K562 (cell line): ENCODE measurements around the gene CRADD. TPM values are rescaled to one million over a fixed set of nuclear protein-coding genes. Genes with fewer than 3 reads are reported as not detected.
A peak's percentile ranks its signal among the peaks of the same experiment; 100 is the strongest.

Experiments
- ARID3B ChIP-seq: fragments of 250-450 bp; sonication (Bioruptor Pico); IDR thresholded peaks from 2 replicates; pipeline ENCODE4 v1.4.0; 2020; ENCODE audit warnings: borderline replicate concordance
- CAMTA2 ChIP-seq: fragments of 250-450 bp; sonication (Bioruptor Pico); conservative IDR thresholded peaks from 2 replicates; pipeline ENCODE4 v1.5.1; 2022
- ELF2 ChIP-seq: fragments of 250-450 bp; sonication (Bioruptor Pico); IDR thresholded peaks from 2 replicates; pipeline ENCODE4 v1.5.0; 2021; ENCODE audit warnings: mild to moderate bottlenecking
- ETS2 ChIP-seq: IDR thresholded peaks from 2 replicates; pipeline ENCODE4 v1.6.1; 2016; ENCODE audit warnings: borderline replicate concordance, missing genetic modification characterization, mild to moderate bottlenecking, moderate library complexity, missing compliant biosample characterization; ENCODE audit not compliant: poor library complexity, severe bottlenecking
- FOSL1 ChIP-seq: fragments of 200-800 bp; sonication (Bioruptor generic); conservative IDR thresholded peaks from 2 replicates; pipeline ENCODE4 v1.6.1; 2016; ENCODE audit warnings: missing genetic modification characterization, missing compliant biosample characterization
- HDAC8 ChIP-seq: fragments of 450-650 bp; IDR thresholded peaks from 2 replicates; pipeline ENCODE4 v1.6.1; 2016; ENCODE audit warnings: mild to moderate bottlenecking, missing genetic modification characterization, moderate library complexity, missing compliant biosample characterization
- ID3 ChIP-seq, 2 experiments: fragments of 250-450 bp in 1 of 2; fragments of 450-650 bp in 1 of 2; sonication (Bioruptor Pico) in 1 of 2; IDR thresholded peaks; 2 replicates each; pipeline versions ENCODE4 v1.6.1 to v1.8.0; 2016 to 2021; ENCODE audit warnings: mild to moderate bottlenecking in 2 of 2, moderate library complexity in 2 of 2, missing compliant biosample characterization in 1 of 2, missing genetic modification characterization in 1 of 2
- KLF1 ChIP-seq: fragments of 450-650 bp; IDR thresholded peaks from 2 replicates; pipeline ENCODE4 v1.6.1; 2016; ENCODE audit warnings: missing genetic modification characterization, missing compliant biosample characterization
- MTA2 ChIP-seq: fragments of 450-650 bp; IDR thresholded peaks from 2 replicates; pipeline ENCODE4 v1.6.1; 2016; ENCODE audit warnings: low read depth
- PHF8 ChIP-seq: fragments of 200-600 bp; sonication (generic); IDR thresholded peaks from 2 replicates; pipeline ENCODE4 v1.6.1; 2012; ENCODE audit warnings: mixed run types, mild to moderate bottlenecking, inconsistent platforms, low read length, moderate library complexity, borderline replicate concordance
- PTBP1 ChIP-seq: fragments of 200-400 bp; formaldehyde crosslinking; IDR thresholded peaks from 2 replicates; pipeline ENCODE4 v1.6.1; 2017; ENCODE audit warnings: low read depth, low read length
- RFX1 ChIP-seq: fragments of 450-650 bp; IDR thresholded peaks from 2 replicates; pipeline ENCODE4 v1.6.1; 2016; ENCODE audit warnings: mild to moderate bottlenecking, moderate library complexity
- SAP30 ChIP-seq: fragments of 200-600 bp; sonication (generic); IDR thresholded peaks from 2 replicates; pipeline ENCODE4 v1.6.1; 2012; ENCODE audit warnings: borderline replicate concordance, low read depth, mild to moderate bottlenecking, moderate library complexity, low read length, control low read depth, inconsistent platforms; ENCODE audit not compliant: insufficient read depth, poor library complexity, severe bottlenecking
- SUPT5H ChIP-seq: fragments of 450-650 bp; IDR thresholded peaks from 2 replicates; pipeline ENCODE4 v1.6.1; 2016
- TCF15 ChIP-seq: fragments of 250-450 bp; sonication (Bioruptor Pico); IDR thresholded peaks from 2 replicates; pipeline ENCODE4 v1.8.0; 2022; ENCODE audit warnings: moderate library complexity, mild to moderate bottlenecking, inconsistent platforms
- THRAP3 ChIP-seq: fragments of 450-650 bp; IDR thresholded peaks from 2 replicates; pipeline ENCODE4 v1.6.1; 2016; ENCODE audit warnings: mild to moderate bottlenecking, inconsistent platforms, borderline replicate concordance
- ZBTB1 ChIP-seq: sonication (generic); formaldehyde crosslinking; IDR thresholded peaks from 2 replicates; pipeline ENCODE4 v1.8.1; 2023; ENCODE audit warnings: missing genetic modification reagents, low read depth, mild to moderate bottlenecking, borderline replicate concordance
- ZBTB49 ChIP-seq: sonication (generic); formaldehyde crosslinking; IDR thresholded peaks from 2 replicates; pipeline ENCODE4 v1.8.0; 2022; ENCODE audit warnings: missing genetic modification reagents, mild to moderate bottlenecking, borderline replicate concordance
- ZNF274 ChIP-seq: IDR thresholded peaks from 2 replicates; pipeline ENCODE4 v1.6.1; 2011; ENCODE audit warnings: low read depth, mild to moderate bottlenecking, low read length, moderate library complexity, borderline replicate concordance
- ZNF41 ChIP-seq: fragments of 250-450 bp; sonication (Bioruptor Pico); conservative IDR thresholded peaks from 2 replicates; pipeline ENCODE4 v1.4.0; 2020; ENCODE audit warnings: mild to moderate bottlenecking
- polyA plus RNA-seq, 8 experiments: library from polyadenylated mRNA; depleted of rRNA in 4 of 8; stranded (reverse) in 5 of 8; unstranded in 3 of 8; fragments of >200 nt; fragmentation: Nextera tagmentation in 2 of 8; fragmentation: Illumina TruSeq in 1 of 8; extraction: Ambion mirVana in 2 of 8; extraction: Trizol in 1 of 8; gene quantifications; 2 replicates each; pipeline versions ENCODE4 v1.2.1 to v1.2.3, GENCODE V29; 2011 to 2014; ENCODE audit warnings: inconsistent platforms in 1 of 8, missing spikeins in 1 of 8
- total RNA-seq, 7 experiments: library from RNA; depleted of rRNA in 6 of 7; stranded (reverse); fragments of >200 nt in 6 of 7; fragmentation: Illumina TruSeq in 2 of 7; extraction: Trizol in 2 of 7; gene quantifications; 2 replicates each; pipeline versions ENCODE4 v1.2.1 to v1.2.3, GENCODE V29; 2011 to 2021; ENCODE audit warnings: low replicate concordance in 1 of 7
- TF ChIP-seq, protein P1 (sequence below): sonication (generic); formaldehyde crosslinking; IDR thresholded peaks from 2 replicates; pipeline ENCODE4 v1.8.1; 2023; ENCODE audit warnings: mild to moderate bottlenecking, missing genetic modification reagents, moderate library complexity

Gene CRADD
- total and polyA plus RNA-seq, 9 of the 15 experiments (the other 6 are each of a cell fraction or from before 2014, with no cell fraction given): 20.5 to 41.1 (median 25.9) TPM

DNA sequence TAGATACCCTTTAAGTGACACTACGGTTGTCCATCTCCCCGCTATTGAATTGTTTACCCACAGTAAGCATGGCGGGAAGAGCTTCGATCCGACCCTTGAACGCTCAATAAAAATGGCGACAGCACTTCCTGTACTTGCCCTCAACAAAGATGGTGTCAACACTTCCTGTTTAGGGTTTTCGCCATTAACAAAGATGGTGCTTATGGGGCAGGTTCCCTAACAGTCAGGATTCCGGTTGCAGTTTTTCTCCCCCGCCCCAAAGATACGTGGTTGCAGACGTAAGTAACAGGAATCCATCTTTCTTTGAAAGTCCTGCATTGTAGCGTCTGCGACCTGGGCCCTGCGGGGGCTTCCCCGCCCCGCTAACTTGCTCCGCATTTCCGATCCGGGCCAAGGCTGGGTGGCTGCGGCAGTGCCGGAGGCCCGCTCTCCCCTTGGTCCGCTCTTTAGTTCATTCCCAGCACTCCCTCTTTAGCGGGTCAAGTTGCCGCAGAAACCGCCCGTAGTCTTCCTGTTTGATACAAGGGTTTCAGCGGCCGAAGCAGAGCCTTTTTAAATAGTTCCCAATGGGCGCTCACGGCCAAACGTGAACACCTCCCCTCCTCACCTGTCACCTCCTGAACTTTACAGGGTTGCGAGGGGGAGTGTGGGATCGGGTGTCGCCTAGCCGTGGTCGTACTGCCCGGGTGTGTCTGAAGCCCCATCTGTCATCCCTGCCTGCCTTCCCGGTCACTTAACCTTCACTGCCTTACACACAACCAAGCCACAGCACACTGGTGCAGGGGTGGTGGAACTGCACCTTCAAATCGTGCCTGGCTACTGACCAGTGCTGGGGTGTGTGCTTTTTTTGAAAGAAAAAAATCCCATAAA lies at the start of gene CRADD (continued):
- no peak for TF ChIP-seq TCF15 (CRISPR knock-in tag)
- no peak for TF ChIP-seq ID3 (CRISPR knock-in tag; IDR thresholded peaks at IDR 0.05)
- peak; percentile 72 for TF ChIP-seq ID3 (tag; IDR thresholded peaks at IDR 0.05)
- TF ChIP-seq MTA2: no peak
- TF ChIP-seq CAMTA2: no peak
- TF ChIP-seq ZNF41 (CRISPR knock-in tag): no peak
- TF ChIP-seq ZBTB1 (CRISPR knock-in tag): no peak
- peak; percentile 52; the same call in 1 of the 2 replicates for TF ChIP-seq HDAC8
- no peak for TF ChIP-seq ZBTB49 (CRISPR knock-in tag)
- TF ChIP-seq ETS2: no peak
- TF ChIP-seq RFX1: no peak
- TF ChIP-seq ELF2: peak; percentile 89
- peak; percentile 30; the same call in 1 of the 2 replicates for TF ChIP-seq KLF1 (tag)
- peak; percentile 84 for TF ChIP-seq SUPT5H
- no peak for TF ChIP-seq ZNF274
- TF ChIP-seq PHF8: peak; percentile 94
- TF ChIP-seq, protein P1, sequence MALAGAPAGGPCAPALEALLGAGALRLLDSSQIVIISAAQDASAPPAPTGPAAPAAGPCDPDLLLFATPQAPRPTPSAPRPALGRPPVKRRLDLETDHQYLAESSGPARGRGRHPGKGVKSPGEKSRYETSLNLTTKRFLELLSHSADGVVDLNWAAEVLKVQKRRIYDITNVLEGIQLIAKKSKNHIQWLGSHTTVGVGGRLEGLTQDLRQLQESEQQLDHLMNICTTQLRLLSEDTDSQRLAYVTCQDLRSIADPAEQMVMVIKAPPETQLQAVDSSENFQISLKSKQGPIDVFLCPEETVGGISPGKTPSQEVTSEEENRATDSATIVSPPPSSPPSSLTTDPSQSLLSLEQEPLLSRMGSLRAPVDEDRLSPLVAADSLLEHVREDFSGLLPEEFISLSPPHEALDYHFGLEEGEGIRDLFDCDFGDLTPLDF (CRISPR knock-in tag): peak; percentile 69; the same call in 1 of the 2 replicates
- TF ChIP-seq SAP30: peak; percentile 83
- no peak for TF ChIP-seq PTBP1
- TF ChIP-seq THRAP3: no peak
- TF ChIP-seq FOSL1 (tag): no peak
- no peak for TF ChIP-seq ARID3B (CRISPR knock-in tag)
